ENCODE results near the gene TCHHL1.

GRCh38 chr1:152084853-152085252, 4.0 kb downstream of the TCHHL1 start:
- TF ChIP-seq CTCF (IDR thresholded peaks at IDR 0.05; ENCODE audit: insufficient read depth, low read length): no peak
- TF ChIP-seq, protein P1, sequence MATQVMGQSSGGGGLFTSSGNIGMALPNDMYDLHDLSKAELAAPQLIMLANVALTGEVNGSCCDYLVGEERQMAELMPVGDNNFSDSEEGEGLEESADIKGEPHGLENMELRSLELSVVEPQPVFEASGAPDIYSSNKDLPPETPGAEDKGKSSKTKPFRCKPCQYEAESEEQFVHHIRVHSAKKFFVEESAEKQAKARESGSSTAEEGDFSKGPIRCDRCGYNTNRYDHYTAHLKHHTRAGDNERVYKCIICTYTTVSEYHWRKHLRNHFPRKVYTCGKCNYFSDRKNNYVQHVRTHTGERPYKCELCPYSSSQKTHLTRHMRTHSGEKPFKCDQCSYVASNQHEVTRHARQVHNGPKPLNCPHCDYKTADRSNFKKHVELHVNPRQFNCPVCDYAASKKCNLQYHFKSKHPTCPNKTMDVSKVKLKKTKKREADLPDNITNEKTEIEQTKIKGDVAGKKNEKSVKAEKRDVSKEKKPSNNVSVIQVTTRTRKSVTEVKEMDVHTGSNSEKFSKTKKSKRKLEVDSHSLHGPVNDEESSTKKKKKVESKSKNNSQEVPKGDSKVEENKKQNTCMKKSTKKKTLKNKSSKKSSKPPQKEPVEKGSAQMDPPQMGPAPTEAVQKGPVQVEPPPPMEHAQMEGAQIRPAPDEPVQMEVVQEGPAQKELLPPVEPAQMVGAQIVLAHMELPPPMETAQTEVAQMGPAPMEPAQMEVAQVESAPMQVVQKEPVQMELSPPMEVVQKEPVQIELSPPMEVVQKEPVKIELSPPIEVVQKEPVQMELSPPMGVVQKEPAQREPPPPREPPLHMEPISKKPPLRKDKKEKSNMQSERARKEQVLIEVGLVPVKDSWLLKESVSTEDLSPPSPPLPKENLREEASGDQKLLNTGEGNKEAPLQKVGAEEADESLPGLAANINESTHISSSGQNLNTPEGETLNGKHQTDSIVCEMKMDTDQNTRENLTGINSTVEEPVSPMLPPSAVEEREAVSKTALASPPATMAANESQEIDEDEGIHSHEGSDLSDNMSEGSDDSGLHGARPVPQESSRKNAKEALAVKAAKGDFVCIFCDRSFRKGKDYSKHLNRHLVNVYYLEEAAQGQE (IDR thresholded peaks at IDR 0.05; ENCODE audit: insufficient replicate concordance, low read depth): no peak
